ENCODE measurements around the gene NSRP1. TPM values are rescaled to one million over a fixed set of nuclear protein-coding genes. Genes with fewer than 3 reads are reported as not detected.
"Not testable (repeated sequence)": the region's sequence is repeated elsewhere in the genome, so short reads cannot be mapped to it uniquely, and the experiment has no call there.

The NSRP1 gene
- polyA plus RNA-seq, 6 donors from 2014 or later: 26.2 to 42.8 (median 34.7) TPM

- no peaks in the 10 kb centered on the region for H3K36me3 Mint-ChIP-seq
- H3K4me3 Mint-ChIP-seq: no peak overlapping the region
- no peaks in the 10 kb centered on the region for H3K4me1 Mint-ChIP-seq
- DNase-seq: no peak
- H3K27me3 Mint-ChIP-seq: peaks cover 0 to 27% (median 24%) of the 10 kb centered on the region in 3 donors
- no peaks in the 10 kb centered on the region for H3K9me3 Mint-ChIP-seq
- no peak overlapping the region for H3K27ac Mint-ChIP-seq
- no peak for ATAC-seq (ENCODE audit: low read depth in 2 of 2)
Observed at GRCh38 chr17:30221346-30221745, 104.7 kb downstream of the NSRP1 start.

GRCh38 chr17:30222251-30222650 is 105.6 kb downstream of the NSRP1 start:
- no peaks in the 10 kb centered on the region for H3K36me3 Mint-ChIP-seq
- peaks cover 3 to 20% (median 18%) of the 10 kb centered on the region in 3 donors for H3K27me3 Mint-ChIP-seq
- no peak for ATAC-seq (ENCODE audit: low read depth in 2 of 2)
- no peak overlapping the region for H3K4me3 Mint-ChIP-seq
- H3K9me3 Mint-ChIP-seq: no peaks in the 10 kb centered on the region
- no peak overlapping the region for H3K27ac Mint-ChIP-seq
- no peak for DNase-seq
- H3K4me1 Mint-ChIP-seq: no peaks in the 10 kb centered on the region

- H3K27ac Mint-ChIP-seq: no peak overlapping the region
- DNase-seq: no peak
- no peak overlapping the region for H3K4me3 Mint-ChIP-seq
- H3K4me1 Mint-ChIP-seq: no peaks in the 10 kb centered on the region
- no peak for ATAC-seq (ENCODE audit: low read depth in 2 of 2)
- H3K9me3 Mint-ChIP-seq: no peaks in the 10 kb centered on the region
- peaks cover 4 to 20% (median 16%) of the 10 kb centered on the region in 3 donors for H3K27me3 Mint-ChIP-seq
- no peaks in the 10 kb centered on the region for H3K36me3 Mint-ChIP-seq
Observed at GRCh38 chr17:30222721-30223175, 106.1 kb downstream of the NSRP1 start.

- Mint-ChIP-seq H3K27me3 (peaks cover 4 to 29% (median 29%) of the 10 kb centered on the region in 3 donors), H3K4me1 (no peaks in the 10 kb centered on the region), H3K36me3 (no peaks in the 10 kb centered on the region), H3K4me3 (peak overlapping the region in 1 of 8 donors; percentile 33), H3K27ac (peak overlapping the region in 1 of 6 donors; percentile 75), H3K9me3 (no peaks in the 10 kb centered on the region)
- DNase-seq: no peak
- no peak for ATAC-seq (ENCODE audit: low read depth in 2 of 2)
Observed at GRCh38 chr17:30224419-30224960, 107.9 kb downstream of the NSRP1 start.

GRCh38 chr17:30225112-30225511 is 108.5 kb downstream of the NSRP1 start:
- no peak for DNase-seq
- peaks cover 4 to 30% (median 30%) of the 10 kb centered on the region in 3 donors for H3K27me3 Mint-ChIP-seq
- H3K27ac Mint-ChIP-seq: no peak overlapping the region
- no peaks in the 10 kb centered on the region for H3K36me3 Mint-ChIP-seq
- no peaks in the 10 kb centered on the region for H3K9me3 Mint-ChIP-seq
- no peak overlapping the region for H3K4me3 Mint-ChIP-seq
- peaks cover 0 to 5% (median 4%) of the 10 kb centered on the region in 3 donors for H3K4me1 Mint-ChIP-seq
- ATAC-seq (ENCODE audit: low read depth in 2 of 2): no peak

- ATAC-seq (ENCODE audit: low read depth in 2 of 2) (no peak), DNase-seq (no peak)
- Mint-ChIP-seq H3K27ac (no peak overlapping the region), H3K4me3 (no peak overlapping the region), H3K36me3 (no peaks in the 10 kb centered on the region), H3K27me3 (peaks cover 10 to 37% (median 37%) of the 10 kb centered on the region in 3 donors), H3K9me3 (no peaks in the 10 kb centered on the region), H3K4me1 (peaks cover 5 to 11% (median 7%) of the 10 kb centered on the region in 3 donors)
Observed at GRCh38 chr17:30225919-30226553, 109.4 kb downstream of the NSRP1 start.

- DNase-seq: no peak
- no peaks in the 10 kb centered on the region for H3K9me3 Mint-ChIP-seq
Observed at GRCh38 chr17:30226878-30227277, 110.3 kb downstream of the NSRP1 start.

GRCh38 chr17:30228011-30228410 is 111.4 kb downstream of the NSRP1 start:
- no peak overlapping the region for H3K27ac Mint-ChIP-seq
- ATAC-seq (ENCODE audit: low read depth in 2 of 2): no peak
- no peak for DNase-seq
- no peaks in the 10 kb centered on the region for H3K36me3 Mint-ChIP-seq
- H3K27me3 Mint-ChIP-seq: peaks cover 23 to 45% (median 43%) of the 10 kb centered on the region in 3 donors
- no peak overlapping the region for H3K4me3 Mint-ChIP-seq
- no peaks in the 10 kb centered on the region for H3K9me3 Mint-ChIP-seq
- peaks cover 5 to 11% (median 7%) of the 10 kb centered on the region in 3 donors for H3K4me1 Mint-ChIP-seq

More at GRCh38 chr17:30226878-30227277, 110.3 kb downstream of the NSRP1 start:
- H3K4me3 Mint-ChIP-seq: no peak overlapping the region
- no peak overlapping the region for H3K27ac Mint-ChIP-seq
- H3K4me1 Mint-ChIP-seq: peaks cover 5 to 11% (median 7%) of the 10 kb centered on the region in 3 donors
- no peak for ATAC-seq (ENCODE audit: low read depth in 2 of 2)
- H3K36me3 Mint-ChIP-seq: no peaks in the 10 kb centered on the region
- H3K27me3 Mint-ChIP-seq: peaks cover 12 to 35% (median 35%) of the 10 kb centered on the region in 3 donors

GRCh38 chr17:30229012-30229411 is 112.4 kb downstream of the NSRP1 start:
- no peaks in the 10 kb centered on the region for H3K9me3 Mint-ChIP-seq
- H3K36me3 Mint-ChIP-seq: no peaks in the 10 kb centered on the region
- H3K27me3 Mint-ChIP-seq: peaks cover 31 to 55% (median 53%) of the 10 kb centered on the region in 3 donors
- ATAC-seq (ENCODE audit: low read depth in 2 of 2) (no peak), DNase-seq (no peak)
- H3K4me3 Mint-ChIP-seq: no peak overlapping the region
- H3K4me1 Mint-ChIP-seq: peaks cover 5 to 11% (median 7%) of the 10 kb centered on the region in 3 donors
- peak overlapping the region in 3 of 6 donors; percentile 48 to 66 (median 64) for H3K27ac Mint-ChIP-seq

GRCh38 chr17:30230009-30230408 is 113.4 kb downstream of the NSRP1 start:
- H3K9me3 Mint-ChIP-seq; H3K36me3 Mint-ChIP-seq; DNase-seq; H3K4me3 Mint-ChIP-seq; ATAC-seq (ENCODE audit: low read depth in 2 of 2): not testable (repeated sequence)
- H3K4me1 Mint-ChIP-seq: peaks cover 7 to 15% (median 9%) of the 10 kb centered on the region in 3 donors
- peaks cover 41 to 63% (median 63%) of the 10 kb centered on the region in 3 donors for H3K27me3 Mint-ChIP-seq
- peak overlapping the region in 2 of 6 donors; percentile 61 to 88 for H3K27ac Mint-ChIP-seq

- peak overlapping the region in 1 of 8 donors; percentile 29 for H3K4me3 Mint-ChIP-seq
- H3K9me3 Mint-ChIP-seq: no peaks in the 10 kb centered on the region
- peak overlapping the region in 1 of 6 donors; percentile 63 for H3K27ac Mint-ChIP-seq
- DNase-seq: no peak
- ATAC-seq (ENCODE audit: low read depth in 2 of 2): no peak
- no peaks in the 10 kb centered on the region for H3K36me3 Mint-ChIP-seq
- H3K27me3 Mint-ChIP-seq: peaks cover 44 to 62% (median 59%) of the 10 kb centered on the region in 3 donors
- H3K4me1 Mint-ChIP-seq: peaks cover 7 to 20% (median 11%) of the 10 kb centered on the region in 3 donors
Observed at GRCh38 chr17:30230596-30231125, 114.0 kb downstream of the NSRP1 start.

GRCh38 chr17:30232015-30232823 is 115.6 kb downstream of the NSRP1 start:
- peaks cover 15 to 31% (median 21%) of the 10 kb centered on the region in 3 donors for H3K4me1 Mint-ChIP-seq
- peaks cover 52 to 72% (median 70%) of the 10 kb centered on the region in 3 donors for H3K27me3 Mint-ChIP-seq
- DNase-seq: no peak
- H3K4me3 Mint-ChIP-seq: peak overlapping the region in 1 of 8 donors; percentile 2
- no peak for ATAC-seq (ENCODE audit: low read depth in 2 of 2)
- H3K27ac Mint-ChIP-seq: no peak overlapping the region
- no peaks in the 10 kb centered on the region for H3K9me3 Mint-ChIP-seq
- H3K36me3 Mint-ChIP-seq: no peaks in the 10 kb centered on the region

GRCh38 chr17:30232824-30233427 is 116.3 kb downstream of the NSRP1 start:
- DNase-seq: no peak
- peaks cover 18 to 37% (median 27%) of the 10 kb centered on the region in 3 donors for H3K4me1 Mint-ChIP-seq
- no peak overlapping the region for H3K27ac Mint-ChIP-seq
- peaks cover 56 to 79% (median 75%) of the 10 kb centered on the region in 3 donors for H3K27me3 Mint-ChIP-seq
- H3K9me3 Mint-ChIP-seq: no peaks in the 10 kb centered on the region
- no peak overlapping the region for H3K4me3 Mint-ChIP-seq
- H3K36me3 Mint-ChIP-seq: no peaks in the 10 kb centered on the region
- no peak for ATAC-seq (ENCODE audit: low read depth in 2 of 2)

All from naive B cell (primary cell).